ENCODE data around the gene FAM149B1. TPM values are rescaled to one million over a fixed set of nuclear protein-coding genes. Genes with fewer than 3 reads are reported as not detected.

The FAM149B1 gene
- total RNA-seq, 1 experiment from 2014 or later, result 10.9 TPM

GRCh38 chr10:73210395-73211105 lies 42.6 kb downstream of the FAM149B1 start:
- no peak overlapping the region for H3K4me3 ChIP-seq (ENCODE audit: low read depth, low read length, poor library complexity, severe bottlenecking)
- H3K9me3 ChIP-seq (ENCODE audit: low read depth, low read length, poor library complexity, severe bottlenecking), result no peaks in the 10 kb centered on the region
- ChIA-PET POLR2A (ENCODE audit: low non-redundant PET) (interaction anchor here (0.6 kb wide), 1 partner anchor 14 kb away, joined by 9 read pairs; no protein-coding TSS in a partner anchor), CTCF (no interaction called here)
- no TSS peak for BruUV-seq (replicated peaks)
- no peaks in the 10 kb centered on the region for H3K36me3 ChIP-seq (ENCODE audit: insufficient read depth, low read length, poor library complexity, severe bottlenecking)
- TF ChIP-seq CTCF (conservative IDR thresholded peaks at IDR 0.05; ENCODE audit: low read depth, low read length) (no peak), EZH2 (IDR thresholded peaks at IDR 0.05; ENCODE audit: borderline replicate concordance, low read depth, low read length, poor library complexity, severe bottlenecking) (no peak)
- H3K27me3 ChIP-seq (replicated peaks; ENCODE audit: insufficient read depth, low read depth, low read length, poor library complexity), result no peaks in the 10 kb centered on the region
- no peaks in the 10 kb centered on the region for H3K4me1 ChIP-seq (ENCODE audit: insufficient read depth, low read length, poor library complexity, severe bottlenecking)
- intact Hi-C loops (cut with micrococcal nuclease; ENCODE audit: unreplicated experiment), result no loop called here
- H3K27ac ChIP-seq (ENCODE audit: low read depth, low read length, poor library complexity, severe bottlenecking), result no peak overlapping the region
- no peak for DNase-seq (ENCODE audit: low spot score)

- ChIA-PET CTCF (no interaction called here), POLR2A (ENCODE audit: low non-redundant PET) (interaction anchor here (0.6 kb wide), 1 partner anchor 13 kb away, joined by 9 read pairs; no protein-coding TSS in a partner anchor)
- no peak for TF ChIP-seq EZH2 (IDR thresholded peaks at IDR 0.05; ENCODE audit: borderline replicate concordance, low read depth, low read length, poor library complexity, severe bottlenecking)
- no peak for TF ChIP-seq CTCF (conservative IDR thresholded peaks at IDR 0.05; ENCODE audit: low read depth, low read length)
- no peak overlapping the region for H3K4me3 ChIP-seq (ENCODE audit: low read depth, low read length, poor library complexity, severe bottlenecking)
- BruUV-seq (replicated peaks), result no TSS peak
- H3K9me3 ChIP-seq (ENCODE audit: low read depth, low read length, poor library complexity, severe bottlenecking), result no peaks in the 10 kb centered on the region
- no peaks in the 10 kb centered on the region for H3K36me3 ChIP-seq (ENCODE audit: insufficient read depth, low read length, poor library complexity, severe bottlenecking)
- intact Hi-C loops (cut with micrococcal nuclease; ENCODE audit: unreplicated experiment), result no loop called here
- no peak overlapping the region for H3K27ac ChIP-seq (ENCODE audit: low read depth, low read length, poor library complexity, severe bottlenecking)
- no peak for DNase-seq (ENCODE audit: low spot score)
- no peaks in the 10 kb centered on the region for H3K27me3 ChIP-seq (replicated peaks; ENCODE audit: insufficient read depth, low read depth, low read length, poor library complexity)
- H3K4me1 ChIP-seq (ENCODE audit: insufficient read depth, low read length, poor library complexity, severe bottlenecking), result no peaks in the 10 kb centered on the region
These were observed 43.3 kb downstream of the FAM149B1 start for GRCh38 chr10:73211106-73211811.

- intact Hi-C loops (cut with micrococcal nuclease; ENCODE audit: unreplicated experiment), result no loop called here
- CTCF ChIA-PET, result no interaction called here
These were observed 47.8 kb downstream of the FAM149B1 start for GRCh38 chr10:73215749-73216148.

More at GRCh38 chr10:73215749-73216148, 47.8 kb downstream of the FAM149B1 start:
- Histone ChIP-seq H3K9me3 (ENCODE audit: low read depth, low read length, poor library complexity, severe bottlenecking) (no peaks in the 10 kb centered on the region), H3K4me1 (ENCODE audit: insufficient read depth, low read length, poor library complexity, severe bottlenecking) (no peaks in the 10 kb centered on the region), H3K27ac (ENCODE audit: low read depth, low read length, poor library complexity, severe bottlenecking) (no peak overlapping the region), H3K4me3 (ENCODE audit: low read depth, low read length, poor library complexity, severe bottlenecking) (no peak overlapping the region), H3K36me3 (ENCODE audit: insufficient read depth, low read length, poor library complexity, severe bottlenecking) (peaks cover 9% of the 10 kb centered on the region), H3K27me3 (replicated peaks; ENCODE audit: insufficient read depth, low read depth, low read length, poor library complexity) (no peaks in the 10 kb centered on the region)
- TF ChIP-seq CTCF (conservative IDR thresholded peaks at IDR 0.05; ENCODE audit: low read depth, low read length) (no peak), EZH2 (IDR thresholded peaks at IDR 0.05; ENCODE audit: borderline replicate concordance, low read depth, low read length, poor library complexity, severe bottlenecking) (no peak)
- no TSS peak for BruUV-seq (replicated peaks)
- no peak for DNase-seq (ENCODE audit: low spot score)
- POLR2A ChIA-PET (ENCODE audit: low non-redundant PET), result no interaction called here
